K562 (cell line): ENCODE measurements around the gene SGMS1. TPM values are rescaled to one million over a fixed set of nuclear protein-coding genes. Genes with fewer than 3 reads are reported as not detected.

Experiments used
- BRCA1 ChIP-seq, 2 experiments: fragments of 450-650 bp in 1 of 2; sonication (generic) in 1 of 2; formaldehyde crosslinking in 1 of 2; IDR thresholded peaks; 2 replicates each; pipeline versions ENCODE4 v1.5.0 to v1.6.1; 2017 to 2020; ENCODE audit warnings: mild to moderate bottlenecking in 1 of 2, missing genetic modification reagents in 1 of 2
- CHD1 ChIP-seq: fragments of 200-600 bp; sonication (generic); IDR thresholded peaks from one replicate; pipeline ENCODE4 v1.6.1; 2012; ENCODE audit warnings: mild to moderate bottlenecking, moderate library complexity, low read length, inconsistent platforms
- CTCFL ChIP-seq: IDR thresholded peaks from 2 replicates; pipeline ENCODE4 v1.6.1; 2011; ENCODE audit warnings: borderline replicate concordance, low read depth, mild to moderate bottlenecking, moderate library complexity, low read length; ENCODE audit not compliant: insufficient read depth, poor library complexity, severe bottlenecking
- DIDO1 ChIP-seq: fragments of 450-650 bp; IDR thresholded peaks from 2 replicates; pipeline ENCODE4 v1.6.1; 2016; ENCODE audit warnings: low read depth, missing biosample characterization, missing genetic modification characterization
- FOXO4 ChIP-seq: fragments of 450-650 bp; formaldehyde crosslinking; IDR thresholded peaks from 2 replicates; pipeline ENCODE4 v1.4.0; 2020; ENCODE audit warnings: mild to moderate bottlenecking, moderate library complexity
- HDAC1 ChIP-seq, 2 experiments: fragments of 450-650 bp; IDR thresholded peaks; 2 replicates each; pipeline ENCODE4 v1.6.1; 2016 to 2017; ENCODE audit warnings: inconsistent platforms in 1 of 2, mild to moderate bottlenecking in 1 of 2, moderate library complexity in 1 of 2
- HEY1 ChIP-seq: fragments of 250-450 bp; sonication (Bioruptor Pico); IDR thresholded peaks from 2 replicates; pipeline ENCODE4 v1.5.0; 2020; ENCODE audit warnings: mild to moderate bottlenecking, moderate library complexity, borderline replicate concordance
- HMGN3 ChIP-seq: IDR thresholded peaks from 2 replicates; pipeline ENCODE4 v1.6.1; 2011; ENCODE audit warnings: borderline replicate concordance, low read depth, mild to moderate bottlenecking, mixed read lengths, low read length; ENCODE audit not compliant: insufficient read length; ENCODE audit errors: extremely low read depth
- RFX5 ChIP-seq: IDR thresholded peaks from 2 replicates; pipeline ENCODE4 v1.6.1; 2011; ENCODE audit warnings: low read depth, mild to moderate bottlenecking, improper control_type of control experiment, low read length
- SNAPC5 ChIP-seq: fragments of 250-450 bp; sonication (Bioruptor Pico); IDR thresholded peaks from 2 replicates; pipeline ENCODE4 v1.8.0; 2021; ENCODE audit warnings: moderate library complexity, mild to moderate bottlenecking, inconsistent platforms
- SOX6 ChIP-seq: fragments of 450-650 bp; IDR thresholded peaks from 2 replicates; pipeline ENCODE4 v1.6.1; 2014; ENCODE audit warnings: mild to moderate bottlenecking
- SP1 ChIP-seq: sonication (generic); formaldehyde crosslinking; IDR thresholded peaks from 2 replicates; pipeline ENCODE4 v1.8.1; 2022; ENCODE audit warnings: mild to moderate bottlenecking, missing genetic modification reagents
- YY1 ChIP-seq, 3 experiments: IDR thresholded peaks; 2 replicates each; pipeline ENCODE4 v1.6.1; 2011; ENCODE audit warnings: low read length in 2 of 3, mild to moderate bottlenecking in 2 of 3, moderate library complexity in 2 of 3, borderline replicate concordance in 1 of 3, control low read depth in 1 of 3, low read depth in 1 of 3; ENCODE audit not compliant: insufficient read depth in 3 of 3, insufficient replicate concordance in 2 of 3, control insufficient read depth in 1 of 3, insufficient read length in 1 of 3; ENCODE audit errors: extremely low read depth in 1 of 3
- ZNF318 ChIP-seq, 2 experiments: fragments of 450-650 bp; IDR thresholded peaks; 2 replicates each; pipeline ENCODE4 v1.6.1; 2016; ENCODE audit warnings: mild to moderate bottlenecking in 2 of 2, borderline replicate concordance in 1 of 2, low read depth in 1 of 2, moderate library complexity in 1 of 2
- polyA plus RNA-seq, 8 experiments: library from polyadenylated mRNA; depleted of rRNA in 4 of 8; stranded (reverse) in 5 of 8; unstranded in 3 of 8; fragments of >200 nt; fragmentation: Nextera tagmentation in 2 of 8; fragmentation: Illumina TruSeq in 1 of 8; extraction: Ambion mirVana in 2 of 8; extraction: Trizol in 1 of 8; gene quantifications; 2 replicates each; pipeline versions ENCODE4 v1.2.1 to v1.2.3, GENCODE V29; 2011 to 2014; ENCODE audit warnings: inconsistent platforms in 1 of 8, missing spikeins in 1 of 8
- total RNA-seq, 7 experiments: library from RNA; depleted of rRNA in 6 of 7; stranded (reverse); fragments of >200 nt in 6 of 7; fragmentation: Illumina TruSeq in 2 of 7; extraction: Trizol in 2 of 7; gene quantifications; 2 replicates each; pipeline versions ENCODE4 v1.2.1 to v1.2.3, GENCODE V29; 2011 to 2021; ENCODE audit warnings: low replicate concordance in 1 of 7

SGMS1 gene
- total and polyA plus RNA-seq, 9 of the 15 experiments (the other 6 are each of a cell fraction or from before 2014, with no cell fraction given): 22.6 to 232 (median 82.2) TPM

GRCh38 chr10:50336140-50336539 is 287.6 kb downstream of the SGMS1 start (continued):
- TF ChIP-seq BRCA1 (IDR thresholded peaks at IDR 0.05) (no peak), BRCA1 (CRISPR knock-in tag; IDR thresholded peaks at IDR 0.05) (no peak), SNAPC5 (CRISPR knock-in tag) (no peak), YY1 (IDR thresholded peaks at IDR 0.05; ENCODE audit: borderline replicate concordance in 1 of 3, control insufficient read depth in 1 of 3, extremely low read depth in 1 of 3, insufficient read depth in 3 of 3, insufficient read length in 1 of 3, insufficient replicate concordance in 2 of 3, low read depth in 1 of 3, low read length in 2 of 3) (no peak), HEY1 (CRISPR knock-in tag) (no peak), SP1 (no peak), FOXO4 (no peak), ZNF318 (IDR thresholded peaks at IDR 0.05; ENCODE audit: borderline replicate concordance in 1 of 2, low read depth in 1 of 2) (0 out of 4 replicates have a peak, but pooled peaks of 1 of the 2 experiments have one; percentile 46), HMGN3 (no peak), CHD1 (no peak), SOX6 (peak; percentile 29; the same call in 1 of the 2 replicates), RFX5 (no peak), DIDO1 (peak; percentile 63; the same call in 1 of the 2 replicates), CTCFL (no peak), HDAC1 (IDR thresholded peaks at IDR 0.05) (0 out of 4 replicates have a peak, but pooled peaks of 1 of the 2 experiments have one; percentile 28)
